HG02885 (cell line): ENCODE data around the gene TAAR2.
"Not testable (repeated sequence)": the region's sequence is repeated elsewhere in the genome, so short reads cannot be mapped to it uniquely, and the experiment has no call there.

Experiments
- ATAC-seq: cut with Tn5 transposase; IDR thresholded peaks from one replicate; pipeline ENCODE4 v1.9.1; 2021; ENCODE audit warnings: mild to moderate bottlenecking; ENCODE audit not compliant: unreplicated experiment, poor library complexity

The TAAR2 gene

GRCh38 chr6:132624175-132624574 is at the start of gene TAAR2:
Gene TAAR2 (minus strand): TSS chr6:132624275. CDS start chr6:132624275, 0 bp downstream.
- no peak for ATAC-seq

GRCh38 chr6:132673376-132674094 is 49.5 kb upstream of the TAAR2 start:
- no peak for ATAC-seq

GRCh38 chr6:132671295-132671694 is 47.2 kb upstream of the TAAR2 start:
- ATAC-seq: no peak

GRCh38 chr6:132669690-132670291 is 45.7 kb upstream of the TAAR2 start:
- ATAC-seq: peak; percentile 73

- no peak for ATAC-seq
These were observed 42.0 kb upstream of the TAAR2 start for GRCh38 chr6:132666118-132666517.

- ATAC-seq: no peak
These were observed 40.4 kb upstream of the TAAR2 start for GRCh38 chr6:132664309-132665034.

- no peak for ATAC-seq
These were observed 39.6 kb upstream of the TAAR2 start for GRCh38 chr6:132663661-132664060.

- ATAC-seq: no peak
These were observed 37.8 kb upstream of the TAAR2 start for GRCh38 chr6:132661906-132662305.

- ATAC-seq: no peak
These were observed 35.0 kb upstream of the TAAR2 start, which contains the start of gene TAAR1 for GRCh38 chr6:132659082-132659481. Gene TAAR1 (minus strand): TSS chr6:132659182. CDS start chr6:132646003, 13,179 bp downstream.

GRCh38 chr6:132651062-132651461 is 27.0 kb upstream of the TAAR2 start:
- ATAC-seq: peak; percentile 57

- ATAC-seq: no peak
These were observed 26.4 kb upstream of the TAAR2 start for GRCh38 chr6:132650429-132650828.

- ATAC-seq: no peak
These were observed 24.8 kb upstream of the TAAR2 start for GRCh38 chr6:132648828-132649227.

- ATAC-seq: peak; percentile 91
These were observed 24.3 kb upstream of the TAAR2 start for GRCh38 chr6:132648356-132648755.

GRCh38 chr6:132643547-132643946 is 19.5 kb upstream of the TAAR2 start:
- ATAC-seq: peak; percentile 40

GRCh38 chr6:132637135-132637534 is 13.1 kb upstream of the TAAR2 start:
- ATAC-seq: not testable (repeated sequence)

- not testable (repeated sequence) for ATAC-seq
These were observed 11.8 kb upstream of the TAAR2 start for GRCh38 chr6:132635906-132636305.

GRCh38 chr6:132635288-132635687 is 11.2 kb upstream of the TAAR2 start:
- not testable (repeated sequence) for ATAC-seq

- no peak for ATAC-seq
These were observed 10.7 kb upstream of the TAAR2 start for GRCh38 chr6:132634796-132635195.

GRCh38 chr6:132633362-132633761 is 9.3 kb upstream of the TAAR2 start:
- ATAC-seq: no peak

- ATAC-seq: no peak
These were observed 799 bp downstream of the TAAR2 start for GRCh38 chr6:132623106-132623845.
